RWPE2 (cell line): ENCODE results near the gene IL1RAPL1.
"Not testable (repeated sequence)": the region's sequence is repeated elsewhere in the genome, so short reads cannot be mapped to it uniquely, and the experiment has no call there.

ENCODE experiments used
- ATAC-seq: fragments of 200-7000 bp; cut with Tn5 transposase; 3 replicates; pipeline ENCODE4 v1.9.1; 2021; ENCODE audit warnings: low read depth
- DNase-seq: peaks from one replicate; pipeline ENCODE4 v3.0.0-alpha.2; 2020; ENCODE audit warnings: low spot score
- H3K27ac ChIP-seq: fragments of 450-650 bp; 2 replicates; pipeline ENCODE4 v1.5.1; 2017; ENCODE audit warnings: mild to moderate bottlenecking; ENCODE audit not compliant: poor library complexity, severe bottlenecking
- H3K27me3 ChIP-seq: fragments of 250-450 bp; sonication (Bioruptor Pico); 2 replicates; pipeline ENCODE4 v1.5.1; 2021; ENCODE audit warnings: mild to moderate bottlenecking, moderate library complexity; ENCODE audit not compliant: insufficient read depth, poor library complexity, severe bottlenecking
- H3K36me3 ChIP-seq: fragments of 250-450 bp; sonication (Bioruptor Pico); 2 replicates; pipeline ENCODE4 v1.5.1; 2020; ENCODE audit warnings: low read depth, mild to moderate bottlenecking, moderate library complexity
- H3K4me1 ChIP-seq: fragments of 250-450 bp; sonication (Bioruptor Pico); 2 replicates; pipeline ENCODE4 v1.5.1; 2021; ENCODE audit warnings: mild to moderate bottlenecking, moderate library complexity; ENCODE audit not compliant: insufficient read depth, poor library complexity, severe bottlenecking
- H3K4me3 ChIP-seq: fragments of 250-450 bp; sonication (Bioruptor Pico); 2 replicates; pipeline ENCODE4 v1.5.1; 2021; ENCODE audit warnings: mild to moderate bottlenecking, moderate library complexity; ENCODE audit not compliant: severe bottlenecking
- H3K9me3 ChIP-seq: fragments of 250-450 bp; sonication (Bioruptor Pico); 2 replicates; pipeline ENCODE4 v1.5.1; 2021; ENCODE audit warnings: mild to moderate bottlenecking, moderate library complexity; ENCODE audit not compliant: severe bottlenecking
- TF ChIP-seq, protein P1 (sequence below): fragments of 450-650 bp; IDR thresholded peaks from one replicate; pipeline ENCODE4 v1.5.1; 2017; ENCODE audit warnings: mild to moderate bottlenecking, moderate library complexity; ENCODE audit not compliant: poor library complexity, severe bottlenecking

Gene IL1RAPL1

DNA sequence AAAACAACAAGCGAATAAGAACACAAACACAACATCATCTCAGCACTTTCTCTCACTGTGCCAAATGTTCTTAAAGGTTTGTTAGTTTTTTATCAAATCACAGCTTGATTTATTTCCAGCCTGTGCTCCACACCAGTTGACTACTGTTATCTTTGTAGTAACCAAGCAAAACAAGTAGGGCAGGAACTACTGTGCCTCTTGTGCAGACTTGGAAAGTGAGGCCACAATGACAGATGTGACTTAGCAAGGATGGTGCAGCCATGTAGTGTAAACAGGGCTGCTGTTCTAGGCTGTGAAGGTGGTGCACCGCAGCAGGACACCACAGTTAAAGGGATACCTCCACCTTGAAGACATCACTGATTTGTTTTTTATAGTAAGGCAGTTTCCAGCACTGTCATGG is 170.0 kb downstream of the IL1RAPL1 start:
- TF ChIP-seq, protein P1, sequence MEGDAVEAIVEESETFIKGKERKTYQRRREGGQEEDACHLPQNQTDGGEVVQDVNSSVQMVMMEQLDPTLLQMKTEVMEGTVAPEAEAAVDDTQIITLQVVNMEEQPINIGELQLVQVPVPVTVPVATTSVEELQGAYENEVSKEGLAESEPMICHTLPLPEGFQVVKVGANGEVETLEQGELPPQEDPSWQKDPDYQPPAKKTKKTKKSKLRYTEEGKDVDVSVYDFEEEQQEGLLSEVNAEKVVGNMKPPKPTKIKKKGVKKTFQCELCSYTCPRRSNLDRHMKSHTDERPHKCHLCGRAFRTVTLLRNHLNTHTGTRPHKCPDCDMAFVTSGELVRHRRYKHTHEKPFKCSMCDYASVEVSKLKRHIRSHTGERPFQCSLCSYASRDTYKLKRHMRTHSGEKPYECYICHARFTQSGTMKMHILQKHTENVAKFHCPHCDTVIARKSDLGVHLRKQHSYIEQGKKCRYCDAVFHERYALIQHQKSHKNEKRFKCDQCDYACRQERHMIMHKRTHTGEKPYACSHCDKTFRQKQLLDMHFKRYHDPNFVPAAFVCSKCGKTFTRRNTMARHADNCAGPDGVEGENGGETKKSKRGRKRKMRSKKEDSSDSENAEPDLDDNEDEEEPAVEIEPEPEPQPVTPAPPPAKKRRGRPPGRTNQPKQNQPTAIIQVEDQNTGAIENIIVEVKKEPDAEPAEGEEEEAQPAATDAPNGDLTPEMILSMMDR: no peak
- no peak for ATAC-seq
- no peaks in the 10 kb centered on the region for H3K36me3 ChIP-seq

DNA sequence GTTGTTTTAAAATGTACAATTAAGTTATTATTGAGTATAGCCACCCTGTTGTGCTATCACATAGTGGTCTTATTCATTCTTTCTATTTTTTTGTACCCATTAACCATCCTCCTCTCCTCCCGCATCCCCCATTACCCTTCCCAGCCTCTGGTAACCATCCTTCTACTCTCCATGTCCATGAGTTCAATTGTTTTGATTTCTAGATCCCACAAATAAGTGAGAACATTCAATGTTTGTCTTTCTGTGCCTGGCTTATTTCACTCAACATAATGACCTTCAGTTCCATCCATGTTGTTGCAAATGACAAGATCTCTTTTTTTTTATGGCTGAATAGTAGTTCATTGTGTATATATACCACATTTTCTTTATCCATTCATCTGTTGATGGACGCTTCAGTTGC is 179.3 kb downstream of the IL1RAPL1 start:
- not testable (repeated sequence) for ATAC-seq, H3K9me3 ChIP-seq, H3K36me3 ChIP-seq, DNase-seq, H3K4me3 ChIP-seq, H3K27ac ChIP-seq, H3K4me1 ChIP-seq, H3K27me3 ChIP-seq

More for the DNA sequence above, 170.0 kb downstream of the IL1RAPL1 start:
- H3K4me1 ChIP-seq: no peaks in the 10 kb centered on the region
- H3K4me3 ChIP-seq: no peak overlapping the region
- H3K27me3 ChIP-seq: no peaks in the 10 kb centered on the region
- H3K27ac ChIP-seq: no peak overlapping the region
- no peaks in the 10 kb centered on the region for H3K9me3 ChIP-seq
- DNase-seq: no peak

DNA sequence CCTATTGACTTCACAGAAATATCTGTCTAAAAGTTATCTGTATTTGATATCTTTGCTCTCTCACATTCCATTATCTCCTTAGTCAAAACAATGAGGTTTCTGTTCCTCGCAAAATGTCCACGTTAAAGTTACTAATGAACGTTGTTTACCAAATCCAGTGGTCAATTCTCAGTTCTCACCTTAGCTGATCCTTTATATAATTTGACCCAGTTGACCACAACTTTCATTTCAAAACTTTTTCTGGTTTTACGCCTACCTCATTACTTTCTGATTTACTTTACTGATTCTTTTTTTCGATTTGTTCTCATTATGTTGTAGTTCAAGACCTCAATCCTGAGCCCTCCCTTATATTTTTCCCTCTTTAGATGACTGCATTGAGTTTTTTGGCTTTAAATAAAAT is 186.6 kb downstream of the IL1RAPL1 start:
- no peak for ATAC-seq
- no peak for DNase-seq
- TF ChIP-seq, protein P1: no peak
- H3K36me3 ChIP-seq: no peaks in the 10 kb centered on the region
- no peaks in the 10 kb centered on the region for H3K9me3 ChIP-seq
- H3K27ac ChIP-seq: no peak overlapping the region
- H3K4me1 ChIP-seq: no peaks in the 10 kb centered on the region
- no peak overlapping the region for H3K4me3 ChIP-seq
- no peaks in the 10 kb centered on the region for H3K27me3 ChIP-seq

DNA sequence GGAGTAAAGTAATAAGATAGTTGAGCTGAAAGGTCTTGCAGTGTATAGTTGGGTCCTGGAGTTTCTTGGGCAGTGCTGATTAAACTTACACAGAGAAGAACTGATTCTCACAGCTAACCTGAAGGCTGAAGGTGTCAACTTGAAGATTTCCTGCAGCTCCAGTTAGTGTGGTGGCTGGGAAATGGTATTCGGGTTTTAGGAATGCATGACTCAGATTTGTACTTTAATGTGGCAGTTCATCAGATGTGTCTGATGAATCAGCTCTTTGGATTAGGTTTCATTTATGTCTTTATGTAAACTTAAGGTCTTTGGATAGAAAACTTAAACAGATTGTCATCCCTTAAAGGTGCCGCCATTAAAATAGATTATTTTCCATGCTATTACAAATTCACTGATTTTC is 200.0 kb downstream of the IL1RAPL1 start:
- ATAC-seq (peak; percentile 86), DNase-seq (no peak)
- Histone ChIP-seq H3K4me3 (no peak overlapping the region), H3K27ac (no peak overlapping the region), H3K27me3 (no peaks in the 10 kb centered on the region), H3K9me3 (no peaks in the 10 kb centered on the region), H3K36me3 (no peaks in the 10 kb centered on the region), H3K4me1 (no peaks in the 10 kb centered on the region)
- TF ChIP-seq, protein P1: no peak

DNA sequence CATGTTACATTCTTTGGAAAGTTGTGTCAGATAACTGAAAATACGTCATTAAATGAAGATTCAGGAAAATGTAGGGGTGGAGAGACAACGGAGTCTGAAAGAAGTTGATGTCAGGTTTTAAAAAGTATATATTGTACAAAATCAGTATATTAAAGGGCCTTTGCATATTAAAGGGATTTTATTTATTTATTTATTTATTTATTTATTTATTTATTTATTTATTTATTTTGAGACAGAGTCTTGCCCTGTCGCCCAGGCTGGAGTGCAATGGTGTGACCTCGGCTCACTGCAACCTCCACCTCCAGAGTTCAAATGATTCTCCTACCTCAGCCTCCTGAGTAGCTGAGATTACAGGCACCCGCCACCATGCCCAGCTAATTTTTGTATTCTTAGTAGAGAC is 213.4 kb downstream of the IL1RAPL1 start:
- not testable (repeated sequence) for H3K27ac ChIP-seq, H3K36me3 ChIP-seq, H3K4me1 ChIP-seq, H3K4me3 ChIP-seq, H3K27me3 ChIP-seq, ATAC-seq, H3K9me3 ChIP-seq, DNase-seq

DNA sequence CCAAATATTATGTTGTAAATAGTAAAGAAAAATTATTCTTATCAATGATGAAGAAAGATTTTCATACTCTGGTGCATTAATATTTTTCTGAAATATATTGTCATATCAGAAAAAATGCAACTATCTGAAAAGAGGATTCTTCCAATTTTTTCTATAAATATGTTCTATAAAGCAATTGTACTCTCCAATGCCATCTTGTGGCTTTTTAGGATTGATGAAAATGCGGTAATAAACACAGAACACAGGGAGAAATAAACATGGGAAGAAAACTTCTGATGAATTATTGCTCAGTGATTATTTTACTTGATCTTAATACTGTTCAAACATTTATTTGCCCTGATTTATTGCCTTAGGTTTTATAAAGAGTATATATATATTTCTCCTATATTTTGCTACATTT is 215.4 kb downstream of the IL1RAPL1 start:
- Histone ChIP-seq H3K27ac (no peak overlapping the region), H3K27me3 (no peaks in the 10 kb centered on the region), H3K4me1 (no peaks in the 10 kb centered on the region), H3K4me3 (no peak overlapping the region), H3K36me3 (no peaks in the 10 kb centered on the region), H3K9me3 (no peaks in the 10 kb centered on the region)
- ATAC-seq (no peak), DNase-seq (no peak)
- TF ChIP-seq, protein P1: peak; percentile 36
